HepG2 (cell line): ENCODE data around the gene HLF. TPM values are rescaled to one million over a fixed set of nuclear protein-coding genes. Genes with fewer than 3 reads are reported as not detected.
A peak's percentile ranks its signal among the peaks of the same experiment; 100 is the strongest.

ENCODE experiments used
- NR2C2 ChIP-seq: sonication (generic); formaldehyde crosslinking; IDR thresholded peaks from 2 replicates; pipeline ENCODE4 v1.4.0; 2020; ENCODE audit warnings: missing genetic modification reagents, mild to moderate bottlenecking, moderate library complexity, borderline replicate concordance
- RBAK ChIP-seq: sonication (generic); formaldehyde crosslinking; IDR thresholded peaks from 2 replicates; pipeline ENCODE4 v1.5.1; 2020; ENCODE audit warnings: mild to moderate bottlenecking, missing genetic modification reagents
- SIX1 ChIP-seq: sonication (generic); formaldehyde crosslinking; IDR thresholded peaks from 2 replicates; pipeline ENCODE4 v1.4.0; 2020; ENCODE audit warnings: missing genetic modification reagents, borderline replicate concordance
- ZNF263 ChIP-seq: sonication (generic); formaldehyde crosslinking; IDR thresholded peaks from 2 replicates; pipeline ENCODE4 v1.4.0; 2020; ENCODE audit warnings: missing genetic modification reagents
- ZNF343 ChIP-seq: sonication (generic); formaldehyde crosslinking; IDR thresholded peaks from 2 replicates; pipeline ENCODE4 v1.4.0; 2020; ENCODE audit warnings: mild to moderate bottlenecking, missing genetic modification reagents
- ZNF737 ChIP-seq: sonication (generic); formaldehyde crosslinking; IDR thresholded peaks from 2 replicates; pipeline ENCODE4 v1.5.0; 2020; ENCODE audit warnings: missing genetic modification reagents, mild to moderate bottlenecking, borderline replicate concordance
- polyA plus RNA-seq, 8 experiments: library from polyadenylated mRNA; depleted of rRNA in 3 of 8; stranded (reverse) in 7 of 8; unstranded in 1 of 8; fragments of >200 nt; fragmentation: Illumina TruSeq in 4 of 8; extraction: Trizol in 4 of 8; gene quantifications; 2 replicates each; pipeline versions ENCODE4 v1.2.1 to v1.2.3, GENCODE V29; 2011 to 2016; ENCODE audit warnings: low read depth in 4 of 8, missing spikeins in 1 of 8, mixed read lengths in 1 of 8; ENCODE audit not compliant: insufficient read depth in 1 of 8
- total RNA-seq, 5 experiments: library from RNA; depleted of rRNA; stranded (reverse); fragments of >200 nt; fragmentation: Illumina TruSeq; extraction: Trizol; gene quantifications; 2 replicates each; pipeline ENCODE4 v1.2.3, GENCODE V29; 2016; ENCODE audit warnings: low read depth in 1 of 5
- TF ChIP-seq, protein P1 (sequence below): sonication (generic); formaldehyde crosslinking; IDR thresholded peaks from 2 replicates; pipeline ENCODE4 v1.8.0; 2022; ENCODE audit warnings: low read depth, missing genetic modification reagents
- TF ChIP-seq, protein P2 (sequence below): sonication (generic); formaldehyde crosslinking; IDR thresholded peaks from 2 replicates; pipeline ENCODE4 v1.4.0; 2020; ENCODE audit warnings: missing genetic modification reagents
- TF ChIP-seq, protein P3 (sequence below): sonication (generic); formaldehyde crosslinking; IDR thresholded peaks from 2 replicates; pipeline ENCODE4 v1.4.0; 2020; ENCODE audit warnings: mild to moderate bottlenecking, missing genetic modification reagents

HLF gene
- total and polyA plus RNA-seq, 2 of the 13 experiments (the other 11 are each of a cell fraction or from before 2014, with no cell fraction given): 202 to 346 TPM

DNA sequence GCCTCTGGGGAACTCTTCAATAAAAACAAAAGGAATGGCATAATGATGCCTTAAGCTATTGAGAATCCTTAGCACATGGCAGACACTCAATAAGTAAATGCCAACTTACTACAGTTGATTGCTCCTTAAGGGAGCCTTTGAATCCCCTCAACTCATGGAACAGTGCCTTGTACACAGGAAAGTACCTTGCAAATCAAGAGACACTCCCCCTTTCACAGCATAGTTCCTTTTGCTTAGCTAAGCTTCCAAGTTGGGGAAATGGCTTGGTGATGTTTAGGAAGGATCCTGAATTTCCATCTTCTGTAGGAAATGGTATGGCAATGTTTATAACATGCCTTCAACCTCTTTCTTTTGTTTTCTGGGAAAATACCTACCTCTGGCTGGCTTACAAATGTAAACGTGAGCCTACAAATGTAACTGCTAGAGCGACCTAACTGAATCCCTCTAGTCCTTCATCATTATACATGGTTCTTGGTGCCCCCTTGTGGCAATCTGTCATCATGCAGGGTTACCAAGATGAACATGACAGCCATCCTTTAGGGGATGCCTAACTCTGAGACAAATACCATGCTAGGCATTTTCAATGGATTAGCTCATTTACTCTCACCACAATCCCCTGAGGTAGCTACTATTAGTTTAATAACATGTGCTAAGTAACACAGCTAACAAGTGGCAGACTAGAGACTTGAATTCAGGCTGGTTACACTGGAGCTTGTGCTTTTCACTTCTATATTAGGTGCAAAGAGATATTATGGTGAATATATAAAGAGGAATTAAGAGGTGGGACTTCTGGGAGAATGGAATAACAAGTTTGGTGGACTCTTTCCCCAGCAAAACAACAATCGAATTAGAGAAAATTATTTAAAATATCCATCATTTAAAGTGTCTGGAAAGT lies 91.9 kb downstream of the HLF start (continued):
- TF ChIP-seq ZNF737 (CRISPR knock-in tag) (no peak), ZNF263 (CRISPR knock-in tag) (no peak), RBAK (peak; percentile 72; the same call in 1 of the 2 replicates), ZNF343 (no peak), SIX1 (peak; percentile 20; the same call in 1 of the 2 replicates), NR2C2 (CRISPR knock-in tag) (no peak)
- TF ChIP-seq, protein P1, sequence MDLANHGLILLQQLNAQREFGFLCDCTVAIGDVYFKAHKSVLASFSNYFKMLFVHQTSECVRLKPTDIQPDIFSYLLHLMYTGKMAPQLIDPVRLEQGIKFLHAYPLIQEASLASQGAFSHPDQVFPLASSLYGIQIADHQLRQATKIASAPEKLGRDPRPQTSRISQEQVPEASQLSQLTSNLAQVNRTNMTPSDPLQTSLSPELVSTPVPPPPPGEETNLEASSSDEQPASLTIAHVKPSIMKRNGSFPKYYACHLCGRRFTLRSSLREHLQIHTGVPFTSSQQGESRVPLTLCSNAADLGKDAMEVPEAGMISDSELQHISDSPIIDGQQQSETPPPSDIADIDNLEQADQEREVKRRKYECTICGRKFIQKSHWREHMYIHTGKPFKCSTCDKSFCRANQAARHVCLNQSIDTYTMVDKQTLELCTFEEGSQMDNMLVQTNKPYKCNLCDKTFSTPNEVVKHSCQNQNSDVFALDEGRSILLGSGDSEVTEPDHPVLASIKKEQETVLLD: no peak
- TF ChIP-seq, protein P2, sequence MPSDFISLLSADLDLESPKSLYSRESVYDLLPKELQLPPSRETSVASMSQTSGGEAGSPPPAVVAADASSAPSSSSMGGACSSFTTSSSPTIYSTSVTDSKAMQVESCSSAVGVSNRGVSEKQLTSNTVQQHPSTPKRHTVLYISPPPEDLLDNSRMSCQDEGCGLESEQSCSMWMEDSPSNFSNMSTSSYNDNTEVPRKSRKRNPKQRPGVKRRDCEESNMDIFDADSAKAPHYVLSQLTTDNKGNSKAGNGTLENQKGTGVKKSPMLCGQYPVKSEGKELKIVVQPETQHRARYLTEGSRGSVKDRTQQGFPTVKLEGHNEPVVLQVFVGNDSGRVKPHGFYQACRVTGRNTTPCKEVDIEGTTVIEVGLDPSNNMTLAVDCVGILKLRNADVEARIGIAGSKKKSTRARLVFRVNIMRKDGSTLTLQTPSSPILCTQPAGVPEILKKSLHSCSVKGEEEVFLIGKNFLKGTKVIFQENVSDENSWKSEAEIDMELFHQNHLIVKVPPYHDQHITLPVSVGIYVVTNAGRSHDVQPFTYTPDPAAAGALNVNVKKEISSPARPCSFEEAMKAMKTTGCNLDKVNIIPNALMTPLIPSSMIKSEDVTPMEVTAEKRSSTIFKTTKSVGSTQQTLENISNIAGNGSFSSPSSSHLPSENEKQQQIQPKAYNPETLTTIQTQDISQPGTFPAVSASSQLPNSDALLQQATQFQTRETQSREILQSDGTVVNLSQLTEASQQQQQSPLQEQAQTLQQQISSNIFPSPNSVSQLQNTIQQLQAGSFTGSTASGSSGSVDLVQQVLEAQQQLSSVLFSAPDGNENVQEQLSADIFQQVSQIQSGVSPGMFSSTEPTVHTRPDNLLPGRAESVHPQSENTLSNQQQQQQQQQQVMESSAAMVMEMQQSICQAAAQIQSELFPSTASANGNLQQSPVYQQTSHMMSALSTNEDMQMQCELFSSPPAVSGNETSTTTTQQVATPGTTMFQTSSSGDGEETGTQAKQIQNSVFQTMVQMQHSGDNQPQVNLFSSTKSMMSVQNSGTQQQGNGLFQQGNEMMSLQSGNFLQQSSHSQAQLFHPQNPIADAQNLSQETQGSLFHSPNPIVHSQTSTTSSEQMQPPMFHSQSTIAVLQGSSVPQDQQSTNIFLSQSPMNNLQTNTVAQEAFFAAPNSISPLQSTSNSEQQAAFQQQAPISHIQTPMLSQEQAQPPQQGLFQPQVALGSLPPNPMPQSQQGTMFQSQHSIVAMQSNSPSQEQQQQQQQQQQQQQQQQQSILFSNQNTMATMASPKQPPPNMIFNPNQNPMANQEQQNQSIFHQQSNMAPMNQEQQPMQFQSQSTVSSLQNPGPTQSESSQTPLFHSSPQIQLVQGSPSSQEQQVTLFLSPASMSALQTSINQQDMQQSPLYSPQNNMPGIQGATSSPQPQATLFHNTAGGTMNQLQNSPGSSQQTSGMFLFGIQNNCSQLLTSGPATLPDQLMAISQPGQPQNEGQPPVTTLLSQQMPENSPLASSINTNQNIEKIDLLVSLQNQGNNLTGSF (CRISPR knock-in tag): no peak
- TF ChIP-seq, protein P3, sequence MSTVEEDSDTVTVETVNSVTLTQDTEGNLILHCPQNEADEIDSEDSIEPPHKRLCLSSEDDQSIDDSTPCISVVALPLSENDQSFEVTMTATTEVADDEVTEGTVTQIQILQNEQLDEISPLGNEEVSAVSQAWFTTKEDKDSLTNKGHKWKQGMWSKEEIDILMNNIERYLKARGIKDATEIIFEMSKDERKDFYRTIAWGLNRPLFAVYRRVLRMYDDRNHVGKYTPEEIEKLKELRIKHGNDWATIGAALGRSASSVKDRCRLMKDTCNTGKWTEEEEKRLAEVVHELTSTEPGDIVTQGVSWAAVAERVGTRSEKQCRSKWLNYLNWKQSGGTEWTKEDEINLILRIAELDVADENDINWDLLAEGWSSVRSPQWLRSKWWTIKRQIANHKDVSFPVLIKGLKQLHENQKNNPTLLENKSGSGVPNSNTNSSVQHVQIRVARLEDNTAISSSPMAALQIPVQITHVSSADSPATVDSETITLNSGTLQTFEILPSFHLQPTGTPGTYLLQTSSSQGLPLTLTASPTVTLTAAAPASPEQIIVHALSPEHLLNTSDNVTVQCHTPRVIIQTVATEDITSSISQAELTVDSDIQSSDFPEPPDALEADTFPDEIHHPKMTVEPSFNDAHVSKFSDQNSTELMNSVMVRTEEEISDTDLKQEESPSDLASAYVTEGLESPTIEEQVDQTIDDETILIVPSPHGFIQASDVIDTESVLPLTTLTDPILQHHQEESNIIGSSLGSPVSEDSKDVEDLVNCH (CRISPR knock-in tag): no peak
